Measurements from ENCODE around the gene FLNB. TPM values are rescaled to one million over a fixed set of nuclear protein-coding genes. Genes with fewer than 3 reads are reported as not detected.
A peak's percentile ranks its signal among the peaks of the same experiment; 100 is the strongest.

The FLNB gene
- total and polyA plus RNA-seq, 2 experiments from 2014 or later = 69.4 to 172 TPM

- Histone ChIP-seq H4K20me1 (ENCODE audit: insufficient read depth, poor library complexity, severe bottlenecking) (peaks cover 47% of the 10 kb centered on the region), H3K4me3 (no peak overlapping the region), H3K27ac (peak overlapping the region; percentile 65), H2AFZ (no peak overlapping the region), H3K79me2 (peaks cover 99% of the 10 kb centered on the region), H3K9me2 (replicated peaks; ENCODE audit: insufficient read depth) (no peaks in the 10 kb centered on the region), H3K4me2 (peak overlapping the region; percentile 7), H3K36me3 (replicated peaks; ENCODE audit: insufficient read depth, low read depth) (no peaks in the 10 kb centered on the region), H3K27me3 (no peaks in the 10 kb centered on the region), H3K9me3 (ENCODE audit: low read depth) (no peaks in the 10 kb centered on the region), H3K4me1 (ENCODE audit: insufficient read depth) (peaks cover 70% of the 10 kb centered on the region)
- no peak for TF ChIP-seq EZH2phosphoT487 (IDR thresholded peaks at IDR 0.05; ENCODE audit: low read depth, severe bottlenecking, unreplicated experiment)
- TF ChIP-seq EZH2 (IDR thresholded peaks at IDR 0.05; ENCODE audit: borderline replicate concordance) = no peak
- no peak for TF ChIP-seq CTCF (IDR thresholded peaks at IDR 0.05; ENCODE audit: poor library complexity)
- 43% methylated on average over 5 of the region's 5 CpGs for WGBS (ENCODE audit: low lambda C conversion rate, missing lambda C conversion rate)
- no peak for DNase-seq (ENCODE audit: low spot score)
Measured at GRCh38 chr3:58041182-58041825, 33.1 kb downstream of the FLNB start.

DNA sequence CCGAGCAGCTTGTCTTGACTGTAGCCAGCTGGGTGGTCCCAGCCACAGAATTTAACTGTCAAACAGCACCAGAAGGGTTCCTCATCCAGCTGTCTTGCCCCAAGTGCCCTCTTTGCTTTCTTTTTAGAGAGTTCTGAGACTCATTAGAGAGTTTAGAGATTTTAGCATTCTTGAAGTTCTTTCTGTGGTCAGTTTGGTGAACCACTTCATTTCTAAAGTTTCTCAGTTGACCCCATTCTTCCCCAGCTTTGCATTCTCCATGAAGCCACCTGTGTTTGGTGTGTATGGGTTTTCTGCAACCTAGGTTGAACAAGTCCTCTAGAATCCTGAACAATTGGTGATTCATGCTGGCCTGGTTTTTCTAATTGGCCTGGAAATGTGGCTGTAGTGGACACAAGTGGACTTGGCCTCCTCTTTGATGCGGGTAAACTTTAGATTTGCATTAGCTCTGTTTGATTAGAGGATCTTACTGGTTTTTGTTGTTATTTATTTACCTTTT, 33.7 kb downstream of the FLNB start:
- H4K20me1 ChIP-seq (ENCODE audit: insufficient read depth, poor library complexity, severe bottlenecking) = peaks cover 47% of the 10 kb centered on the region
- no peaks in the 10 kb centered on the region for H3K36me3 ChIP-seq (replicated peaks; ENCODE audit: insufficient read depth, low read depth)
- H3K79me2 ChIP-seq = peaks cover 100% of the 10 kb centered on the region
- H3K9me3 ChIP-seq (ENCODE audit: low read depth) = no peaks in the 10 kb centered on the region
- no peak overlapping the region for H2AFZ ChIP-seq
- H3K27ac ChIP-seq = peak overlapping the region; percentile 65
- no peak for DNase-seq (ENCODE audit: low spot score)
- H3K4me3 ChIP-seq = no peak overlapping the region
- peaks cover 64% of the 10 kb centered on the region for H3K4me1 ChIP-seq (ENCODE audit: insufficient read depth)
- H3K4me2 ChIP-seq = no peak overlapping the region
- no peaks in the 10 kb centered on the region for H3K27me3 ChIP-seq
- WGBS (ENCODE audit: low lambda C conversion rate, missing lambda C conversion rate) = 64% methylated on average over 2 of the region's 2 CpGs
- TF ChIP-seq CTCF (IDR thresholded peaks at IDR 0.05; ENCODE audit: poor library complexity) (no peak), EZH2phosphoT487 (IDR thresholded peaks at IDR 0.05; ENCODE audit: low read depth, severe bottlenecking, unreplicated experiment) (no peak), EZH2 (IDR thresholded peaks at IDR 0.05; ENCODE audit: borderline replicate concordance) (no peak)
- no peaks in the 10 kb centered on the region for H3K9me2 ChIP-seq (replicated peaks; ENCODE audit: insufficient read depth)

DNA sequence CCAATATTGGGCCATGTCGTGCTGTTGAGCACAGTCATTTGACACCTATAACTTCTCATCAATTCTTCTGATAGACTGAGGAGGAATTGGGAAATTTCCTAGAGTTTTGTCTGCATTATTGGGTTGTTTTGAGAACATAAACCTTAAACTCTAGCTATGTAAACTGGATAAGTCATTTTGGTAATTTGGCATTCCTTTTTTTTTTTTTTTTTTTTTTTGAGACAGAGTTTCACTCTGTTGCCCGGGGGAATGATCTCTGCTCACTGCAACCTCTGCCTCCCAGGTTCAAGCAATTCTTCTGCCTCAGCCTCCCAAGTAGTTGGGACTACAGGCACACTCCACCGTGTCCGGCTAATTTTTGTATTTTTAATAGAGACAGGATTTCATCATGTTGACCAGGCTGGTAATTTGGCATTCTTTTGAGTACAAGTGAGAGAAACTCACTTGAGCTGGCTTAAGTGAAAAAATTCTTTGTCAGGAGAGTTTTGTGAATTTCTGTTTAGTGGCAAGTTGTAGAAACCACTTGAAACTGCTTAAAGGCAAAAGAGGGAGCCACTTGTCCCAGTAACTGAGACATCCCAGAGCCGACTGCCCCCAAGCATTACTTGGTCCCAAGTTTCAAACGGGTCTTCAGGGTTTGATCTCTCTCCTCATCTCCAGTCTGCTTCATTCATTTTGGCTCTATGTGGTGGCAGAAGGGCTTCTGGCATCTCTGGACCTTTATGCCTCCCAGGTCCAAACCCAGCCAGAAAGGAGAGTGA, 34.9 kb downstream of the FLNB start:
- Histone ChIP-seq H3K27me3 (no peaks in the 10 kb centered on the region), H3K36me3 (replicated peaks; ENCODE audit: insufficient read depth, low read depth) (no peaks in the 10 kb centered on the region), H4K20me1 (ENCODE audit: insufficient read depth, poor library complexity, severe bottlenecking) (peaks cover 39% of the 10 kb centered on the region), H3K4me1 (ENCODE audit: insufficient read depth) (peaks cover 60% of the 10 kb centered on the region), H3K27ac (peak overlapping the region; percentile 65), H3K9me3 (ENCODE audit: low read depth) (no peaks in the 10 kb centered on the region), H3K4me2 (no peak overlapping the region), H3K79me2 (peaks cover 100% of the 10 kb centered on the region), H2AFZ (no peak overlapping the region), H3K4me3 (no peak overlapping the region), H3K9me2 (replicated peaks; ENCODE audit: insufficient read depth) (no peaks in the 10 kb centered on the region)
- 75% methylated on average over 6 of the region's 6 CpGs for WGBS (ENCODE audit: low lambda C conversion rate, missing lambda C conversion rate)
- DNase-seq (ENCODE audit: low spot score) = no peak
- TF ChIP-seq CTCF (IDR thresholded peaks at IDR 0.05; ENCODE audit: poor library complexity) = no peak
- no peak for TF ChIP-seq EZH2phosphoT487 (IDR thresholded peaks at IDR 0.05; ENCODE audit: low read depth, severe bottlenecking, unreplicated experiment)
- TF ChIP-seq EZH2 (IDR thresholded peaks at IDR 0.05; ENCODE audit: borderline replicate concordance) = no peak

Data from hepatocyte (in vitro differentiated cells).